ENCODE data around the gene KHDC4. TPM values are rescaled to one million over a fixed set of nuclear protein-coding genes. Genes with fewer than 3 reads are reported as not detected.

KHDC4 gene
- total RNA-seq, 1 experiment from 2014 or later = 68.8 TPM

GRCh38 chr1:155867766-155868165, 66.4 kb downstream of the KHDC4 start:
- Histone ChIP-seq H3K4me3 (no peak overlapping the region), H3K27ac (no peak overlapping the region), H4K20me1 (ENCODE audit: insufficient read depth) (no peaks in the 10 kb centered on the region), H3K4me2 (no peak overlapping the region), H3K4me1 (replicated peaks; ENCODE audit: insufficient read depth) (no peaks in the 10 kb centered on the region), H3K9me2 (ENCODE audit: insufficient read depth) (no peaks in the 10 kb centered on the region), H3K36me3 (ENCODE audit: low read depth) (no peaks in the 10 kb centered on the region), H2AFZ (no peak overlapping the region), H3F3A (ENCODE audit: insufficient read depth, low read depth) (no peaks in the 10 kb centered on the region), H3K79me2 (ENCODE audit: low read depth) (no peaks in the 10 kb centered on the region), H3K9me3 (ENCODE audit: insufficient read depth, low read depth) (no peaks in the 10 kb centered on the region), H3K27me3 (ENCODE audit: insufficient read depth, low read depth) (no peaks in the 10 kb centered on the region)
- intact Hi-C loops (cut with micrococcal nuclease; ENCODE audit: unreplicated experiment) = no loop called here
- POLR2A ChIA-PET (ENCODE audit: unreplicated experiment) = no interaction called here
- no peak for TF ChIP-seq EZH2 (IDR thresholded peaks at IDR 0.05; ENCODE audit: low read depth)
- TF ChIP-seq, protein P1, sequence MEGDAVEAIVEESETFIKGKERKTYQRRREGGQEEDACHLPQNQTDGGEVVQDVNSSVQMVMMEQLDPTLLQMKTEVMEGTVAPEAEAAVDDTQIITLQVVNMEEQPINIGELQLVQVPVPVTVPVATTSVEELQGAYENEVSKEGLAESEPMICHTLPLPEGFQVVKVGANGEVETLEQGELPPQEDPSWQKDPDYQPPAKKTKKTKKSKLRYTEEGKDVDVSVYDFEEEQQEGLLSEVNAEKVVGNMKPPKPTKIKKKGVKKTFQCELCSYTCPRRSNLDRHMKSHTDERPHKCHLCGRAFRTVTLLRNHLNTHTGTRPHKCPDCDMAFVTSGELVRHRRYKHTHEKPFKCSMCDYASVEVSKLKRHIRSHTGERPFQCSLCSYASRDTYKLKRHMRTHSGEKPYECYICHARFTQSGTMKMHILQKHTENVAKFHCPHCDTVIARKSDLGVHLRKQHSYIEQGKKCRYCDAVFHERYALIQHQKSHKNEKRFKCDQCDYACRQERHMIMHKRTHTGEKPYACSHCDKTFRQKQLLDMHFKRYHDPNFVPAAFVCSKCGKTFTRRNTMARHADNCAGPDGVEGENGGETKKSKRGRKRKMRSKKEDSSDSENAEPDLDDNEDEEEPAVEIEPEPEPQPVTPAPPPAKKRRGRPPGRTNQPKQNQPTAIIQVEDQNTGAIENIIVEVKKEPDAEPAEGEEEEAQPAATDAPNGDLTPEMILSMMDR (conservative IDR thresholded peaks at IDR 0.05) = no peak
- CTCF ChIA-PET = no interaction called here
- no peak for DNase-seq
- BruUV-seq (replicated peaks) = no TSS peak

- CTCF ChIA-PET = no interaction called here
- Histone ChIP-seq H3K9me2 (ENCODE audit: insufficient read depth) (no peaks in the 10 kb centered on the region), H3K4me1 (replicated peaks; ENCODE audit: insufficient read depth) (no peaks in the 10 kb centered on the region), H3K79me2 (ENCODE audit: low read depth) (no peaks in the 10 kb centered on the region), H3K27ac (no peak overlapping the region), H3F3A (ENCODE audit: insufficient read depth, low read depth) (peaks cover 11% of the 10 kb centered on the region; the same call in 1 of the 2 replicates), H3K9me3 (ENCODE audit: insufficient read depth, low read depth) (no peaks in the 10 kb centered on the region), H2AFZ (no peak overlapping the region), H3K27me3 (ENCODE audit: insufficient read depth, low read depth) (peaks cover 15% of the 10 kb centered on the region; the same call in 1 of the 2 replicates), H3K4me3 (no peak overlapping the region), H3K36me3 (ENCODE audit: low read depth) (no peaks in the 10 kb centered on the region), H4K20me1 (ENCODE audit: insufficient read depth) (no peaks in the 10 kb centered on the region), H3K4me2 (no peak overlapping the region)
- no peak for DNase-seq
- TF ChIP-seq, protein P1 (conservative IDR thresholded peaks at IDR 0.05) = no peak
- no peak for TF ChIP-seq EZH2 (IDR thresholded peaks at IDR 0.05; ENCODE audit: low read depth)
- BruUV-seq (replicated peaks) = no TSS peak
- POLR2A ChIA-PET (ENCODE audit: unreplicated experiment) = no interaction called here
- intact Hi-C loops (cut with micrococcal nuclease; ENCODE audit: unreplicated experiment) = no loop called here
Observed at GRCh38 chr1:155864393-155864792, 69.8 kb downstream of the KHDC4 start.

Small RNA genes lying within 50 kb of the gene (microRNA-seq; reads per million reads assigned to microRNA genes)
- not detected for gene MIR6738 (ENCODE audit: borderline number of aligned reads, borderline replicate concordance)

Other genes starting within 250 kb of the KHDC4 start
- 38.3 and 40.6 TPM in 2 replicates for gene YY1AP1, start 245.6 kb downstream of the KHDC4 start, total RNA-seq (2021)
- gene DAP3, start 245.3 kb downstream of the KHDC4 start, total RNA-seq (2021) = 111 and 112 TPM in 2 replicates
- 41.1 and 45.8 TPM in 2 replicates for gene GON4L, start 77.2 kb downstream of the KHDC4 start, total RNA-seq (2021)
- 0.08 and 0.09 TPM in 2 replicates for gene SYT11, start 74.8 kb downstream of the KHDC4 start, total RNA-seq (2021)
- 55.8 and 59.2 TPM in 2 replicates for gene RIT1, start 23.1 kb downstream of the KHDC4 start, total RNA-seq (2021)
- gene RXFP4, start 7.2 kb upstream of the KHDC4 start, total RNA-seq (2021) = 0.33 TPM in 1 of 2 replicates, not detected in the other
- 85.0 and 93.9 TPM in 2 replicates for gene ARHGEF2, start 44.1 kb upstream of the KHDC4 start, total RNA-seq (2021)
- gene SSR2, start 86.5 kb upstream of the KHDC4 start, total RNA-seq (2021) = 152 and 196 TPM in 2 replicates
- gene UBQLN4, start 119.4 kb upstream of the KHDC4 start, total RNA-seq (2021) = 47.4 and 58.4 TPM in 2 replicates
- 76.8 and 117 TPM in 2 replicates for gene LAMTOR2, start 120.4 kb upstream of the KHDC4 start, total RNA-seq (2021)
- 129 and 194 TPM in 2 replicates for gene RAB25, start 126.7 kb upstream of the KHDC4 start, total RNA-seq (2021)
- gene MEX3A, start 148.1 kb upstream of the KHDC4 start, total RNA-seq (2021) = 6.6 and 7.2 TPM in 2 replicates
- 569 and 580 TPM in 2 replicates for gene LMNA, start 180.3 kb upstream of the KHDC4 start, total RNA-seq (2021)
- gene SEMA4A, start 219.2 kb upstream of the KHDC4 start, total RNA-seq (2021) = 16.2 and 19.1 TPM in 2 replicates

Measured in PC-9 (cell line).